ENCODE data around the gene GPT2.

GRCh38 chr16:46932802-46933201 lies 48.6 kb downstream of the GPT2 start:
- TF ChIP-seq POLR2A (IDR thresholded peaks at IDR 0.05; ENCODE audit: extremely low read depth, insufficient read length), result no peak
- TF ChIP-seq CTCF (IDR thresholded peaks at IDR 0.05; ENCODE audit: low read depth, low read length), result no peak
- TF ChIP-seq MYC (IDR thresholded peaks at IDR 0.05; ENCODE audit: low read depth, low read length), result peak; percentile 29; the same call in 1 of the 2 replicates
